CD4-positive, alpha-beta T cell treated with Interferon gamma for 1 hour (primary cell): ENCODE data around the gene KRT86.
A peak's percentile ranks its signal among the peaks of the same experiment; 100 is the strongest.
"Not testable (repeated sequence)": the region's sequence is repeated elsewhere in the genome, so short reads cannot be mapped to it uniquely, and the experiment has no call there.

Source experiments
- DNase-seq: peaks from one replicate; pipeline ENCODE4 v3.0.0-alpha.2; 2020

Gene KRT86

GRCh38 chr12:52252728-52253343 lies 21.6 kb upstream of the KRT86 start:
- no peak for DNase-seq

- DNase-seq: no peak
Observed at GRCh38 chr12:52253391-52254179, 20.9 kb upstream of the KRT86 start.

GRCh38 chr12:52254180-52254964 lies 20.1 kb upstream of the KRT86 start:
- DNase-seq: no peak

- DNase-seq: no peak
Observed at GRCh38 chr12:52254965-52255751, 19.3 kb upstream of the KRT86 start.

- no peak for DNase-seq
Observed at GRCh38 chr12:52255926-52256583, 18.4 kb upstream of the KRT86 start.

- DNase-seq: no peak
Observed at GRCh38 chr12:52256584-52256935, 17.9 kb upstream of the KRT86 start.

GRCh38 chr12:52257074-52257551 lies 17.3 kb upstream of the KRT86 start:
- no peak for DNase-seq

- DNase-seq: not testable (repeated sequence)
Observed at GRCh38 chr12:52257922-52258321, 16.5 kb upstream of the KRT86 start.

- no peak for DNase-seq
Observed at GRCh38 chr12:52258335-52258901, 16.0 kb upstream of the KRT86 start.

- DNase-seq: no peak
Observed at GRCh38 chr12:52259657-52260243, 14.7 kb upstream of the KRT86 start.

- peak; percentile 9 for DNase-seq
Observed at GRCh38 chr12:52260361-52261207, 13.9 kb upstream of the KRT86 start.

- DNase-seq: no peak
Observed at GRCh38 chr12:52261208-52261484, 13.3 kb upstream of the KRT86 start.

GRCh38 chr12:52262286-52262685 lies 12.2 kb upstream of the KRT86 start:
- DNase-seq: no peak

- no peak for DNase-seq
Observed at GRCh38 chr12:52263761-52264434, 10.5 kb upstream of the KRT86 start.

- no peak for DNase-seq
Observed at GRCh38 chr12:52264435-52264825, 10.0 kb upstream of the KRT86 start.

GRCh38 chr12:52266514-52266913 lies 7.9 kb upstream of the KRT86 start:
- no peak for DNase-seq

GRCh38 chr12:52267266-52267665 lies 7.2 kb upstream of the KRT86 start:
- DNase-seq: no peak

GRCh38 chr12:52267699-52268098 lies 6.7 kb upstream of the KRT86 start:
- no peak for DNase-seq

GRCh38 chr12:52268212-52268611 lies 6.2 kb upstream of the KRT86 start:
- DNase-seq: no peak

GRCh38 chr12:52270541-52271070 lies 3.8 kb upstream of the KRT86 start:
- DNase-seq: no peak
